Measurements from ENCODE around the gene BIRC7. TPM values are rescaled to one million over a fixed set of nuclear protein-coding genes. Genes with fewer than 3 reads are reported as not detected.

BIRC7 gene
- total and polyA plus RNA-seq, 8 donors: 0.09 TPM; not detected in 7

GRCh38 chr20:63236116-63236837, 572 bp downstream of the BIRC7 start:
- intact Hi-C loops (cut with DNase I): no loop called here
- peak in 1 of 6 donors; percentile 69 for DNase-seq

GRCh38 chr20:63238031-63238430, 2.3 kb downstream of the BIRC7 start:
- ATAC-seq: no peak
- WGBS, 2 donors: 58 to 79% methylated on average over 10 of the region's 10 CpGs
- intact Hi-C loops (cut with DNase I): no loop called here
- no peaks in the 10 kb centered on the region for H3K36me3 ChIP-seq
- no peak for FAIRE-seq
- no peaks in the 10 kb centered on the region for H3K4me1 ChIP-seq
- no peak overlapping the region for H3K27ac ChIP-seq
- peak in 1 of 6 donors; percentile 60 for DNase-seq
- no peak overlapping the region for H3K4me3 ChIP-seq
- H3K9me3 ChIP-seq: no peaks in the 10 kb centered on the region
- peaks cover 0 to 3% (median 0%) of the 10 kb centered on the region in 4 donors for H3K27me3 ChIP-seq
- TF ChIP-seq CTCF (IDR thresholded peaks at IDR 0.05): no peak

More at GRCh38 chr20:63236116-63236837, 572 bp downstream of the BIRC7 start:
- no peak overlapping the region for H3K27ac ChIP-seq
- no peak for TF ChIP-seq CTCF (IDR thresholded peaks at IDR 0.05)
- H3K27me3 ChIP-seq: peaks cover 0 to 3% (median 0%) of the 10 kb centered on the region in 4 donors
- 69 to 77% methylated on average over 24 to 26 of the region's 26 CpGs for WGBS, 2 donors
- no peaks in the 10 kb centered on the region for H3K36me3 ChIP-seq
- no peaks in the 10 kb centered on the region for H3K4me1 ChIP-seq
- H3K4me3 ChIP-seq: no peak overlapping the region
- FAIRE-seq (no peak), ATAC-seq (no peak)
- H3K9me3 ChIP-seq: no peaks in the 10 kb centered on the region

- intact Hi-C loops (cut with DNase I): no loop called here
- Histone ChIP-seq H3K36me3 (no peaks in the 10 kb centered on the region), H3K27ac (no peak overlapping the region), H3K9me3 (no peaks in the 10 kb centered on the region), H3K4me1 (no peaks in the 10 kb centered on the region), H3K4me3 (no peak overlapping the region), H3K27me3 (peaks cover 0 to 3% (median 0%) of the 10 kb centered on the region in 4 donors)
- WGBS, 2 donors: 39 to 46% methylated on average over 14 to 16 of the region's 16 CpGs
- DNase-seq: peak in 1 of 6 donors; percentile 47
- no peak for FAIRE-seq
- ATAC-seq: no peak
- no peak for TF ChIP-seq CTCF (IDR thresholded peaks at IDR 0.05)
Measured at GRCh38 chr20:63238514-63239125, 2.9 kb downstream of the BIRC7 start.

- 78 to 83% methylated on average over 30 of the region's 30 CpGs for WGBS, 2 donors
- no peaks in the 10 kb centered on the region for H3K9me3 ChIP-seq
- no peaks in the 10 kb centered on the region for H3K4me1 ChIP-seq
- no peak overlapping the region for H3K27ac ChIP-seq
- intact Hi-C loops (cut with DNase I): no loop called here
- peaks cover 0 to 3% (median 0%) of the 10 kb centered on the region in 4 donors for H3K27me3 ChIP-seq
- ATAC-seq: no peak
- H3K36me3 ChIP-seq: no peaks in the 10 kb centered on the region
- H3K4me3 ChIP-seq: no peak overlapping the region
- TF ChIP-seq CTCF (IDR thresholded peaks at IDR 0.05): no peak
- peak in 1 of 6 donors; percentile 62 for DNase-seq
- no peak for FAIRE-seq
Measured at GRCh38 chr20:63239431-63239830, 3.7 kb downstream of the BIRC7 start.

GRCh38 chr20:63240004-63240403, 4.3 kb downstream of the BIRC7 start:
- peaks cover 0 to 3% (median 0%) of the 10 kb centered on the region in 4 donors for H3K27me3 ChIP-seq
- H3K9me3 ChIP-seq: no peaks in the 10 kb centered on the region
- no peaks in the 10 kb centered on the region for H3K36me3 ChIP-seq
- no peak for DNase-seq
- intact Hi-C loops (cut with DNase I): no loop called here
- no peak for ATAC-seq
- TF ChIP-seq CTCF (IDR thresholded peaks at IDR 0.05): no peak
- H3K4me3 ChIP-seq: no peak overlapping the region
- no peak overlapping the region for H3K27ac ChIP-seq
- H3K4me1 ChIP-seq: no peaks in the 10 kb centered on the region
- FAIRE-seq: no peak
- 73 to 77% methylated on average over 9 to 11 of the region's 11 CpGs for WGBS, 2 donors

Data from pancreas (tissue), 10 donors.